Globus pallidus (tissue), 1 donor: ENCODE results near the gene FOXM1.

Experiments
- DNase-seq: peaks from one replicate; pipeline ENCODE4 v3.0.0-alpha.2; 2015; ENCODE audit warnings: low spot score

The FOXM1 gene

GRCh38 chr12:2836574-2836973, 40.4 kb downstream of the FOXM1 start:
- no peak for DNase-seq

DNA sequence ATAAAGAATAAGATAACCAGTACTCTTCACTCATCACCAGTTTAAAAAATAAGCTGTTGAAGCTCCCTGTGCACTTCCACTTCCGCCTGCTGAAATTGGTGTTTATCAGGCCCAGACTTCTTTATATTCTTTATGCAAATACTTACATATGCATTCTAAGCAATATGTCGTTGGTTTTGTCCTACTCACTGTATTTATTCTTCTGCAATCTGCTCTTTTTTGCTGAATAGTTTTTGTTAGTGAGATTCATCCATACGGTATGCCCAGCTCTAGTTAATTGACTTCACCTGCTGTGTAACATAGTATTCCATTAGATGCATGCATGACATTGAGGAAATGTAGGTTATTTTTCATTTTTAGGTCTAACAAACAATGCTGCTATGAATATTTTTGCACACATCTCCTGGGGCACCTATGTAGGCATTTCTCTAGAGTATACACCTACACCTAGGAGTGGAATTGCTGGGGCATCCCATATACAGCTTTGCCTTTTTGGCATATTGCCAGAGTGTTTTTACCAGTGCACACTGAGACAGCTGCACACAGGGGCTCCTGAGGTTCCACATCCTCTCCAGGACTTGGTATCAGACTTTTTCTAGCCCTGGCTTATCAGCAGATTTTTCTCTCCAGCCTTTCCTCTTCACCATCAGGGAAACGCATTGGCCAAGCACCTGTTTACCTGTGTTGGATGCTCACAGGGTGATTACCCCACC, 41.1 kb downstream of the FOXM1 start:
- no peak for DNase-seq

DNA sequence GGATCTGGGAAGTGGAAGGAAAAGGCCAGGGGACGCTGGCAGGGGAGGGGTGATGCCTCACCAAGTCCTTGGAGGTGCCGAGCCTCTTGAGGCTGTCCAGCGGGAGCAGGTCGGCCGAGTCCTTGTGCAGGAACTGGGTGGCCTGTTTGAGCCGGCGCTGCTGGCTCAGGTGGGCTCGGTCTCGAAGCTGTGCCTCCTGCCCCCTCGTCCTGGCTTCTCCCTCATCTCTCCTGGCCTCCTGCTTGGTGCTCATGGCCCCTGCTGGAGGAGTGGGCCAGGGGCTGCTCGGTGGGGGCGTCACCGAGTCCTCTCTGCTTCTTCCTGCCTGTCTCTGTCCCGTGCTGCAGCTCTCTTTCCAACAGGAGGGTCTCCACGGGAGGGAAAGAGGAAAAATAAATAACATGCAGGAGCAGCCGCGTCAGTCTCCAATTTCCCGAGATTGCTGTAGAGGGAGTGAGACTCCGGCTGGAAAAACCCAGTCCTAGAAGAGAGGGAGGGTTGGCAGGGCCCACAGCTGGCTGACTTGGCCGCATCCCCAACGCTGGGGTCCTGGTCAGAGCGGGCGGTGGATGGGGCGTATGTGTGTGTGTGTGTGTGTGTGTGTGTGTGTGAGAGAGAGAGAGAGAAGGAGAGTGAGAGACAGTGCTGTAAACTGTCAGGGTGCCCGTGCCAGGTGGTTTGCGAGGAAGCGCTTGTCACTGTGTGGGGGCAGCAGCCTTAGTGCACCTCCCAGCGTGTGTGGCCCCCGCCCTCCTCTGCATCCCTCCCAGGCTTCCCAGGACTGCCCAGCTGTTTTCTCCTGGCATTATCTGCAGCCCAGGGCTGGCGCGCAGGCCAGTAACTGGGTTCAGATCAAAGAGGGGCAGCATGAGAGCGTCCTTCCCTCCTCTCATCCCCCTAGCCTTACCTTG, 42.1 kb downstream of the FOXM1 start, which contains the start of gene NRIP2:
TSS of gene NRIP2 (minus strand) at position 455 of the 911 bp plus-strand sequence. CDS start at position 403, 52 bp downstream.
- peak; percentile 77 for DNase-seq

DNA sequence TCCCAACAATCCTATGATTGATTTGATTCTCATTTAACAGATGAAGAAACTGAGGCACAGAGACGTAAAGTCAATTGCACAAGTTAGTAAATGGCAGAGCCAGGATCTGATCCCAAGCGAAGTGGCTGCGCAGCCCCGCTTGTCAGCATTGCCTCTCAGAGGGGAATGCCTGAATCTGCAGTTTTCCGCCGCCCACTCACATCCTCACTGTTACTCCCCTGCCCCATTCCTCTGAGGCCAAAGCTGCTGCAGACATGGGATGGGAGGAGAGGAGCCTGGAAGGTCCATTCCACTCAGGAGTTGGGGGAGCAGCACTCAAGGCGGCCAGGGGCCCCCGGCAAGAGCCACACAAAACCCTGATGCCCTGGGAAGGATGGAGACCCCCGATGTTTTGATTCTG, 43.2 kb downstream of the FOXM1 start:
- DNase-seq = no peak

DNA sequence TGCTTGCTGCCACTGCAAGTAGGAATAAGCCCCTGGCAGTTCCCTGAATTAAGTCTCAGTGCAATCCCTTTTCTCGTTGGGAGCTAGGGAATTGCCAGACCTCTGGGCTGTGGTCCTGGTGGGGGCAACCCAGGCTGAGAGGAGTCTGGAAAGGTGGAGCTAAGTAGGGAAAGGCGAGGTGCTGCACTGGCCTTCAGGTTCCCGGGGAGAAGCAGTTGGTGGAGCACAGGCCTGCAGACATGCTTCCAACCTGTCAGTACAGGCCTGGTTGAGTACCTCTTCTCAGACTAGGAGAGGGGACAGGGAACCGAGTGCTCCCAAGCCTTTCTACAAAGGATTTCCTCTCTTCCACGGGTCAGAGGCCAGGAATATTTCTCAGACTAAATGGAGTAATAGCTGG, 43.6 kb downstream of the FOXM1 start:
- no peak for DNase-seq

GRCh38 chr12:2832550-2833127, 44.3 kb downstream of the FOXM1 start:
- DNase-seq = no peak

GRCh38 chr12:2829275-2829674, 47.7 kb downstream of the FOXM1 start:
- no peak for DNase-seq

DNA sequence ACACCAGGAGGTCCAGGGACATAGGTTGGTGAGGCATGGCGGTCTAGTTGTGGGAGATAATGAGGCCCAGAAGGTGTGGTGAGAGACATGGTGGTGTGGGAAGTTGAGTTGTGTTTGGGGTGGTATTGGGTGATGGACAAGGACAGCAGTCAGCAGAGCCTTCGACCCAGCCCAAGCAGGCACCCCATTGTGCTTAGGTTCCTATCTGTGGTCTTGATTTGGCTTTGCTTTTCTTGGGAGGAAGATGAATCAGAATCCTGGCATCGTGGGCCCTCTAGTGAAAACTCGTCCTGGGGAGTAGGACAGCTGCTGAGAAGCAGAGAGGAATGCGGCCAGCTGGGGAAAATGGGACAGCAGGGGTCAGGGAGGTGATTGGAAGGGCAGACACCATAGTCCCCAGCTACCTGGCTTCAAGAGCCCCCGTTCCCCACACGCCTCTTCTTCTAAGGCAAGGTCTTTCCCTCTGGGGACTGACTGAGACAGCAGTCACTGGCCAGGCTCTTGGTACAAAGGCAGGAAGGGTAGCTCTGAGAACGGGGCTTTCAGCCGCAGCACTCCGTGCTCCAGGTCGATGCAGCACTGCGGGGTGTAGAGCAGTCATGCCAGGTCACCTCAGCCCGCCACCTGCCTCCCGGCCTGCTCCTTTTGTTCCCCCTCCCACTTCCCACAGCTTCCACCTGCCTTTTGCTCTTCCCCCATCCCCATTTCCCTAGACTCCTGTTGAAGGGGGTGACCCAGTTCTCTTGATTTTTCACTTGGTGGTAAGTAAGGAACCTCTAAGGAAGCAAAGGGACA, 50.1 kb downstream of the FOXM1 start:
- DNase-seq = no peak

GRCh38 chr12:2826036-2826435, 50.9 kb downstream of the FOXM1 start:
- no peak for DNase-seq

DNA sequence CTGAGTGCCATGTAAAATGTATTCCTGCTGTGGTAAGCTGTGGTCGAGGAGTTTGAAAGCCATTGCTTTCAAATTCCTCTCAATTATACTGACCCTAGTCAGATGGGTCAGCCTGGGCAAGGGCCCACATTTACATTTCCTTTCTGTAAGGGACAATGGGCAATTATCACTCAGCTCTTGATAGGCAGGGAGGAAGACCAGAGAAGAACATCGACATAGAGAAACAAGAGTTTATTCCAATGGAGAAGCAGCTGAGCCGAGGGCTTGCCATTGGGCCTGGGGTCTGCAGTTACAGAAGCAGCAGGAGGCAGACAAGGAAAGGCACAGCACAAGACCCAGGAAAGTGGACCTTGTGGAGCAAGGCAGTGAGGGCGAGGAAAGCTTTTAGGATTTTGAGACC, 51.8 kb downstream of the FOXM1 start:
- peak; percentile 68 for DNase-seq

GRCh38 chr12:2824541-2824940, 52.4 kb downstream of the FOXM1 start:
- no peak for DNase-seq

- DNase-seq = no peak
These were observed 53.5 kb downstream of the FOXM1 start for GRCh38 chr12:2823483-2823882.

DNA sequence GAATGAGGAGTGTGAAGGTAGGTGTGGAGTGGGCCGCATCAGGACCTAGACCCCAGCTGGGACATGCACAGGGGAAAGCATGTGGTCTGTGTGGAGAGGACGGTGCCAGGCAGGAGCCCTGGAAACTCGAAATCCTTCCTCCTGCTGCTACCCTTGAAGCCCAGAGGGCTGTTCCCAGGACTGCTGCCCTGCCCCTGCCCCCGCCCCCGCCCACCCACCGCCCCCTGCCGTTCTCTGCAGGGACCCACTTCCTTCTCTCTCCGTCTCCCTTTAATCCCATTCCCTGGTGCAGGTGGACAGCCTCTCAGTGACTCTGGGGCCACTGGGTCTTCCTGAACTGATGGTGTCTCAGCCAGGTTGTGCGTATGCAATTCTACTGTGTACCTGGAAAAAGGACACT, 56.5 kb downstream of the FOXM1 start:
- no peak for DNase-seq

GRCh38 chr12:2819810-2820209, 57.2 kb downstream of the FOXM1 start:
- DNase-seq = no peak

GRCh38 chr12:2813214-2814185, 63.5 kb downstream of the FOXM1 start:
- DNase-seq = no peak

DNA sequence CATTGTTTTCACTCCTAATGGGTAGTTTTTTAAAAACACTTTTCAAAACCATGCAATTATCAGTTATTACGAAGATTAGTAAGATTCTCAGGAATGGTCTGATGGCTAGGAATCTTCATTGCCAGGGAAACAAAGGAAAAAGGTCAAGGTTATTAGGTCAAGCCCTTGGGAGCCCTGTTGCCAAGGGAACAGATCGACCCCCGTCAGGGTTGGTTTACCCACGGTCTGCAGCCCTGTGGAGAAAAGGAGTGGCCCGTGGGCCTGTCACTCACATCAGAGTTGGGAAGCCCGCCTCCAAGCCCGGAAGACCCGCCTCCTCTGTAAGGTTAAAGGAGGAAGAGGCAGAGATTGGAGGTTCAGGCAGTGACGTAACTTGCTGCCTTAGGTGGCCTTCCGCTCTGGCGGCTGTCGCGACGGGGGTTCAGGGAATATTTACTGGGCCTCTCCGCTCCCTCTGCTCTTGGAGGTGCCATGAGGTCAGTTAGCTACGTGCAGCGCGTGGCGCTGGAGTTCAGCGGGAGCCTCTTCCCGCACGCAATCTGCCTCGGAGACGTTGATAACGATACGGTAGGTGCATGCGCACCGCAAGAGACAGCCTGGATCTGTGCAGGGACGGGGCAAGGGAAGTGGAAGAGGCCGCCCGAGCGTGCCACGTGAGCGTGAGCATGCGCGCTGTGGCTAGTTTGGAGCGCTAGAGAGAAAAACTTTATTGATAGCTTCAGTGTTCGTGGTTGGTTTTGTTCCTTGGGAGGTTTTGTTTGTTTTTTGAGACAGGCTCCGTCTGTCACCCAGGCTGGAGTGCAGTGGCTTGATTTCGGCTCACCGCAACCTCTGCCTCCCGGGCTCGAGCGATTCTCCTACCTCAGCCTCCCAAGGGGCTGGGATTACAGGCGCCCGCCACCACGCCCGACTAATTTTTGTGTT, 64.4 kb downstream of the FOXM1 start, which contains the start of gene ITFG2:
TSS of gene ITFG2 (plus strand) at position 379 of the 924 bp plus-strand sequence. CDS start at position 472, 93 bp downstream.
- peak; percentile 99 for DNase-seq

GRCh38 chr12:2811801-2812200, 65.2 kb downstream of the FOXM1 start:
- no peak for DNase-seq
